DOHH2 (cell line): Measurements from ENCODE around the gene ZNRF3.
"Not testable (repeated sequence)": the region's sequence is repeated elsewhere in the genome, so short reads cannot be mapped to it uniquely, and the experiment has no call there.

ENCODE experiments used
- H3F3A ChIP-seq: fragments of 200-600 bp; sonication (generic), shearing (Covaris generic); 2 replicates; pipeline ENCODE4 v1.6.0; 2016; ENCODE audit warnings: antibody characterized with exemption, mild to moderate bottlenecking; ENCODE audit not compliant: control insufficient read depth, insufficient read depth
- H3K27ac ChIP-seq: fragments of 200-600 bp; sonication (generic); 2 replicates; pipeline ENCODE4 v1.5.1; 2014; ENCODE audit warnings: low read depth, mild to moderate bottlenecking, low read length, moderate library complexity
- H3K27me3 ChIP-seq: fragments of 200-600 bp; sonication (generic); 2 replicates; pipeline ENCODE4 v1.6.1; 2014; ENCODE audit warnings: mild to moderate bottlenecking, low read length, mixed read lengths; ENCODE audit not compliant: control insufficient read depth
- H3K36me3 ChIP-seq: fragments of 200-600 bp; sonication (generic); 2 replicates; pipeline ENCODE4 v1.6.1; 2014; ENCODE audit warnings: mild to moderate bottlenecking, low read length, moderate library complexity, mixed read lengths; ENCODE audit not compliant: control insufficient read depth
- H3K4me1 ChIP-seq: fragments of 200-600 bp; sonication (generic); 2 replicates; pipeline ENCODE4 v1.6.1; 2014; ENCODE audit warnings: mild to moderate bottlenecking, low read length, mixed read lengths; ENCODE audit not compliant: control insufficient read depth
- H3K4me2 ChIP-seq: fragments of 200-600 bp; sonication (generic); 2 replicates; pipeline ENCODE4 v1.6.0; 2014; ENCODE audit warnings: mild to moderate bottlenecking, low read length, moderate library complexity
- H3K4me3 ChIP-seq: fragments of 200-600 bp; sonication (generic); 2 replicates; pipeline ENCODE4 v1.5.1; 2014; ENCODE audit warnings: mild to moderate bottlenecking, low read length, mixed read lengths
- H3K79me2 ChIP-seq: fragments of 200-600 bp; sonication (generic); 2 replicates; pipeline ENCODE4 v1.6.1; 2014; ENCODE audit warnings: mild to moderate bottlenecking, low read length, mixed read lengths; ENCODE audit not compliant: control insufficient read depth
- H3K9me2 ChIP-seq: fragments of 200-600 bp; sonication (generic); replicated peaks from 2 replicates; pipeline ENCODE4 v1.6.1; 2014; ENCODE audit warnings: mild to moderate bottlenecking, low read length, mixed read lengths; ENCODE audit not compliant: control insufficient read depth
- H3K9me3 ChIP-seq: fragments of 200-600 bp; sonication (generic); 2 replicates; pipeline ENCODE4 v1.6.1; 2014; ENCODE audit warnings: antibody characterized with exemption, low read length, mixed read lengths; ENCODE audit not compliant: control insufficient read depth, insufficient read depth
- H4K20me1 ChIP-seq: fragments of 200-600 bp; sonication (generic); 2 replicates; pipeline ENCODE4 v1.6.0; 2014; ENCODE audit warnings: low read depth, mild to moderate bottlenecking, antibody characterized with exemption, low read length, moderate library complexity; ENCODE audit not compliant: control insufficient read depth, insufficient read depth
- EZH2phosphoT487 ChIP-seq: fragments of 200-600 bp; sonication (generic); IDR thresholded peaks from 2 replicates; pipeline ENCODE4 v1.6.1; 2017; ENCODE audit warnings: borderline replicate concordance, mild to moderate bottlenecking, antibody characterized with exemption, low read length, moderate library complexity, mixed read lengths
- TF ChIP-seq, protein P1 (sequence below): fragments of 200-600 bp; sonication (generic); IDR thresholded peaks from one replicate; pipeline ENCODE4 v1.5.1; 2014; ENCODE audit warnings: antibody characterized with exemption, mild to moderate bottlenecking, low read depth, low read length; ENCODE audit not compliant: poor library complexity, severe bottlenecking

ZNRF3 gene

DNA sequence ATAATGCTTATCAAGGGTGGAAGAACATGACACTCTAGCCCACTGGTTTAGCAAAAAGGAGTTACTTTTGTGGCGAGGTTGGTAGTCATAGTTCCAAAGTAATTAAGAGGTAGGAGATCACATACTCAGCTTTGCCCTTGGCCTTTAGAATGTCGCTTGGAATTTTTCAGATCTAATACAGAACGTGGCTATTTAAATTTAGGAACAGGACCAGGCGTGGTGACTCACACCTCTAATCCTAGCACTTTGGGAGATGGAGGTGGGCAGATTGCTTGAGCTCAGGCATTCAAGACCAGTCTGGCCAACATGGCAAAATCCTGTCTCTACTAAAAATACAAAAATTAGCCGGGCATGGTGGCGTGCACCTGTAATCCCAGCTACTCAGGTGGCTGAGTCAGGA is 26.1 kb upstream of the ZNRF3 start:
- Histone ChIP-seq H3K4me3 (no peak overlapping the region), H3K79me2 (no peaks in the 10 kb centered on the region)

DNA sequence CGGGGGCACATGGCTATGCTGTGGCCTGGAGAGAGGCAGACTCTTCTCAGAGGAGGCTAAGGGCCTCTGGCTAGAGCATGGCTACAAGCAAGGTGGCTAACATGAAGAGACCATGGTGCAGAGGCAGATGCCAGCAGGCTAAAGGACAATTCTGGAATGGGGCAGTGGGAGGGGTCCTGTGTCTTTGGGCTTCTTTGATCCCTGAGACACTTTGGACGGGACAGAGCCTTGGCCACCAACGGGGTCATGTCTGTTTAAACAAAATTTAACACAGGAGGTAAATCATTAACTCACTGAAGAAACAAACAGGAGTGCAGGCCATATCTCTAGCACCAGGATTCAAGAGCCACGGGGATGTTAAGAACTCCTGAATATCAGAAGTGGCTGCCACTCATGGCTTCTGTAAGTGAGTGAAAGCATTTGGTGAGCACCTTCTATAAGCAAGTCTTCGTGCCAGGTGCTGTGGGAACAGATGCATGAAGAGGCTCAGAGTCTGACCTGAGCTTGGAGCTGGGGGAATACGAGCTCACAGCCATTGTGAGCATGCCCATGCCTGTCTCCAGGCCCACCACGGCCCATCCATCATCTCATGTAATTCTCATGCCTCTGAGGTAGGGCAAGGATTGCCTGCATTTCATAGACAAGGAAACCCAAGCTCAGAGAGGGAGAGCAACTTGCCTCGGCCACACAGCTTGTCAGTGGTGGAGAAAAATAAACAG is 18.3 kb upstream of the ZNRF3 start:
- Histone ChIP-seq H3K27me3 (no peaks in the 10 kb centered on the region), H3K4me2 (no peak overlapping the region), H3F3A (no peaks in the 10 kb centered on the region), H3K79me2 (no peaks in the 10 kb centered on the region), H3K9me2 (no peaks in the 10 kb centered on the region), H3K4me1 (no peaks in the 10 kb centered on the region), H3K27ac (no peak overlapping the region), H3K36me3 (no peaks in the 10 kb centered on the region), H4K20me1 (no peaks in the 10 kb centered on the region), H3K9me3 (no peaks in the 10 kb centered on the region), H3K4me3 (no peak overlapping the region)
- TF ChIP-seq, protein P1, sequence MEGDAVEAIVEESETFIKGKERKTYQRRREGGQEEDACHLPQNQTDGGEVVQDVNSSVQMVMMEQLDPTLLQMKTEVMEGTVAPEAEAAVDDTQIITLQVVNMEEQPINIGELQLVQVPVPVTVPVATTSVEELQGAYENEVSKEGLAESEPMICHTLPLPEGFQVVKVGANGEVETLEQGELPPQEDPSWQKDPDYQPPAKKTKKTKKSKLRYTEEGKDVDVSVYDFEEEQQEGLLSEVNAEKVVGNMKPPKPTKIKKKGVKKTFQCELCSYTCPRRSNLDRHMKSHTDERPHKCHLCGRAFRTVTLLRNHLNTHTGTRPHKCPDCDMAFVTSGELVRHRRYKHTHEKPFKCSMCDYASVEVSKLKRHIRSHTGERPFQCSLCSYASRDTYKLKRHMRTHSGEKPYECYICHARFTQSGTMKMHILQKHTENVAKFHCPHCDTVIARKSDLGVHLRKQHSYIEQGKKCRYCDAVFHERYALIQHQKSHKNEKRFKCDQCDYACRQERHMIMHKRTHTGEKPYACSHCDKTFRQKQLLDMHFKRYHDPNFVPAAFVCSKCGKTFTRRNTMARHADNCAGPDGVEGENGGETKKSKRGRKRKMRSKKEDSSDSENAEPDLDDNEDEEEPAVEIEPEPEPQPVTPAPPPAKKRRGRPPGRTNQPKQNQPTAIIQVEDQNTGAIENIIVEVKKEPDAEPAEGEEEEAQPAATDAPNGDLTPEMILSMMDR: no peak
- no peak for TF ChIP-seq EZH2phosphoT487

More for the DNA sequence above, 26.1 kb upstream of the ZNRF3 start:
- no peaks in the 10 kb centered on the region for H3K36me3 ChIP-seq
- H3K9me3 ChIP-seq: no peaks in the 10 kb centered on the region
- H3K4me2 ChIP-seq: no peak overlapping the region
- H3K9me2 ChIP-seq: no peaks in the 10 kb centered on the region
- no peaks in the 10 kb centered on the region; the same call in 1 of the 2 replicates for H4K20me1 ChIP-seq
- H3K27me3 ChIP-seq: 0 out of 2 replicates have a peak, but pooled peaks cover 3% of the 10 kb centered on the region
- H3F3A ChIP-seq: no peaks in the 10 kb centered on the region
- TF ChIP-seq EZH2phosphoT487: no peak
- TF ChIP-seq, protein P1: no peak
- no peaks in the 10 kb centered on the region for H3K4me1 ChIP-seq
- no peak overlapping the region for H3K27ac ChIP-seq

GRCh38 chr22:28867191-28867590 is 16.2 kb upstream of the ZNRF3 start:
- Histone ChIP-seq H3K79me2 (no peaks in the 10 kb centered on the region), H3K9me2 (no peaks in the 10 kb centered on the region), H4K20me1 (no peaks in the 10 kb centered on the region), H3K4me2 (no peak overlapping the region), H3K27me3 (no peaks in the 10 kb centered on the region), H3K4me1 (no peaks in the 10 kb centered on the region), H3K36me3 (no peaks in the 10 kb centered on the region), H3K4me3 (no peak overlapping the region), H3F3A (no peaks in the 10 kb centered on the region), H3K27ac (no peak overlapping the region), H3K9me3 (no peaks in the 10 kb centered on the region)
- TF ChIP-seq EZH2phosphoT487: no peak
- TF ChIP-seq, protein P1: no peak

DNA sequence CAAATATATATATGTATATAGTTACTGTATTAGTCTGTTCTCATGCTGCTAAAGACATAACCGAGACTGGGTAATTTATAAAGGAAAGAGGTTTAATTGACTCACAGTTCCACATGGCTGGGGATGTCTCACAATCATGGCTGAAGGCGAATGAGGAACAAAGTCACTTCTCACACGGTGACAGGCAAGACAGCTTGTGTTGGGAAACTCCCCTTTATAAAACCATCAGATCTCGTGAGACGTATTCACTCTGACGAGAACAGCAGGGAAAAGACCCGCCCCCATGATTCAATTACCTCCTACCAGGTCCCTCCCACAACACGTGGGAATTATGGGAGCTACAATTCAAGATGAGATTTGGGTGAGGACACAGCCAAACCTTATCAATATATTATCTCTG is 15.0 kb upstream of the ZNRF3 start:
- H3K4me3 ChIP-seq, H3F3A ChIP-seq, H3K4me2 ChIP-seq, H3K9me2 ChIP-seq, H3K4me1 ChIP-seq, H3K27me3 ChIP-seq, H4K20me1 ChIP-seq, H3K79me2 ChIP-seq, H3K27ac ChIP-seq, H3K36me3 ChIP-seq, H3K9me3 ChIP-seq: not testable (repeated sequence)
